ENCODE data around the gene STK38L.

Gene STK38L

GRCh38 chr12:27345376-27345775, 101.3 kb downstream of the STK38L start:
- no peak for DNase-seq (ENCODE audit: low read depth, low spot score)

- peak; percentile 21 for DNase-seq (ENCODE audit: low read depth, low spot score)
Measured at GRCh38 chr12:27347779-27348178, 103.7 kb downstream of the STK38L start.

GRCh38 chr12:27351476-27351875, 107.4 kb downstream of the STK38L start:
- DNase-seq (ENCODE audit: low read depth, low spot score): peak; percentile 59

- no peak for DNase-seq (ENCODE audit: low read depth, low spot score)
Measured at GRCh38 chr12:27355486-27355885, 111.4 kb downstream of the STK38L start.

- DNase-seq (ENCODE audit: low read depth, low spot score): no peak
Measured at GRCh38 chr12:27355979-27356378, 111.9 kb downstream of the STK38L start.

- no peak for DNase-seq (ENCODE audit: low read depth, low spot score)
Measured at GRCh38 chr12:27359578-27360340, 115.7 kb downstream of the STK38L start.

GRCh38 chr12:27361372-27361771, 117.3 kb downstream of the STK38L start:
- no peak for DNase-seq (ENCODE audit: low read depth, low spot score)

- DNase-seq (ENCODE audit: low read depth, low spot score): no peak
Measured at GRCh38 chr12:27366621-27367020, 122.5 kb downstream of the STK38L start.

- DNase-seq (ENCODE audit: low read depth, low spot score): no peak
Measured at GRCh38 chr12:27367078-27367477, 123.0 kb downstream of the STK38L start.
